NCI-H1092 (cell line): ENCODE measurements around the gene ARMC7.
"Not testable (repeated sequence)": the region's sequence is repeated elsewhere in the genome, so short reads cannot be mapped to it uniquely, and the experiment has no call there.

Experiments used
- DNase-seq: peaks from one replicate; lab custom pipeline; 2025; lab: John Stamatoyannopoulos, UW

ARMC7 gene

GRCh38 chr17:75154195-75155106 lies 44.7 kb downstream of the ARMC7 start, which contains the start of gene JPT1:
JPT1 (minus strand) TSS chr17:75154512; CDS start chr17:75154397, 115 bp downstream.
- peak; percentile 98 for DNase-seq

DNA sequence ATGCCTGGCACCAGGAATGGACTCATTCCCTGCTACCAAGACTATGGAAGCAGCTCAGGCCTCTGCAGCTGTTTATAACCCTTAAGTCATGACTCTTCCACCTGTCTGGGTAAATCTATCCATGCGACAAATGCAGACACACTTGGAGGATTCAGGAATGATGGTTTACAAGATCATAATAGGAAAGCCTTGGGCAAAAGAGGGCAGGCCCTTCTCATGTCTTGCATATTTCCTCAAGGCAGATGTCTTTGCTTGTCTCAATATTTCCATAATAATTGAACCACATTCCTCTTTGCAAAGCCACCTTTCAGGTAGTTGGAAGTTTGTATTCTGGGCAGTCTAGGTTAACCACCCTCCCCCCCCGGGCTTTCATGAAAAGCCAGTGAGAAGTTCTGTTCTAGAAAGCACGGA lies 45.4 kb downstream of the ARMC7 start:
- DNase-seq = no peak

- DNase-seq = not testable (repeated sequence)
Observed at GRCh38 chr17:75158480-75158879, 48.7 kb downstream of the ARMC7 start.

- no peak for DNase-seq
Observed at GRCh38 chr17:75159196-75160031, 49.6 kb downstream of the ARMC7 start.

GRCh38 chr17:75160211-75160610 lies 50.4 kb downstream of the ARMC7 start:
- DNase-seq = no peak

DNA sequence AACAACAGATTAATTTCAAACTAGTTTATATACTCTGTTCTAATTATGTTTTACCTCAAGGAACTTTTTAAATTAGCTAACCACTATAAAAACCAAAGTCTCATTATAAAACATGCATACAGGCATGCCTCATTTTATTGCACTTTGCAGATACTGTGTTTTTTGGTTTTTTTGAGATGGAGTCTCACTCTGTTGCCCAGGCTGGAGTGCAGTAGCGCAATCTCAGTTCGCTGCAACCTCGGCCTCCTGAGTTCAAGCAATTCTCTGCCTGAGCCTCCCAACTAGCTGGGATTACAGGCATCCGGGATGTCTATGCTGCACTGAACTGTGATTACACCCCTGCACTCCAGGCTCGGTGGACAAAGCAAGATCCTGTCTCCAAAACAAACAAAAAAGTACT lies 53.3 kb downstream of the ARMC7 start:
- no peak for DNase-seq

GRCh38 chr17:75164606-75165005 lies 54.8 kb downstream of the ARMC7 start:
- not testable (repeated sequence) for DNase-seq

GRCh38 chr17:75168998-75169397 lies 59.2 kb downstream of the ARMC7 start:
- DNase-seq = no peak

DNA sequence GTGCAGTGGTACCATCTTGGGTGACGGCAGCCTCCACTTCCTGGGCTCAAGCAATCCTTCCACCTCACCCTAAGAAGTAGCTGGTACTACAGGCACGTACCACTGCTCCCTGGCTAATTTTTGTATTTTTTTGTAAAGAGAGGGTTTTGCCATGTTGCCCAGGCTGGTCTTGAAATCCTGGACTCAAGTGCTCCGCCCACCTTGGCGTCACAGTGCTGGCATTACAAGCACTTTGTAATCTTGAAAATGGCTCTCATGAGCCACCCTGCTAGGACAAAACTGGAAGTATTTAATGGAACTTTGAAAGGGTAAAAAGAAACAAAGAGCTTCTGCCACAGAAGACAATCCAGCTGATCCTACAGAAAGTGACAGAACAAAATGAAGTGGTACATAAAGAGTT lies 63.8 kb downstream of the ARMC7 start:
- DNase-seq = no peak

- DNase-seq = no peak
Observed at GRCh38 chr17:75174996-75175395, 65.2 kb downstream of the ARMC7 start.

DNA sequence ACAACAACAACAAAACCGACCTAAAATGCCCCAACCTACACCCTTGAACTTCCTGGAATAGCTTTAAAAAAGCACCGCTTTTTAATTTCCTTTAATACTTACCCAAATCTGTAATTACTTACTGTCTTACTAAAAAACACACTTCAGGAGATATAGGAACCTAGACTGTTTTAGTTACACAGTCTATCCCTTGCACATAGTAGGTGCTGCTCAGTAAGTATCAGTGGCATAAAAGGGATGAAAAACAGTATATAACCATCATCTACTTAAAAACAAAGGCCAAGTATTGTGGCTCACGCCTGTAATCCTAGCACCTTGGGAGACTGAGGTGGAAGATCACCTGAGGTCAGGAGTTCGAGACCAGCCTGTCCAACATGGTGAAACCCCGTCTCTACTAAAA lies 66.9 kb downstream of the ARMC7 start:
- DNase-seq = no peak

GRCh38 chr17:75178453-75178852 lies 68.7 kb downstream of the ARMC7 start:
- DNase-seq = no peak
